Measurements from ENCODE around the gene DNAH2.

DNAH2 gene

DNA sequence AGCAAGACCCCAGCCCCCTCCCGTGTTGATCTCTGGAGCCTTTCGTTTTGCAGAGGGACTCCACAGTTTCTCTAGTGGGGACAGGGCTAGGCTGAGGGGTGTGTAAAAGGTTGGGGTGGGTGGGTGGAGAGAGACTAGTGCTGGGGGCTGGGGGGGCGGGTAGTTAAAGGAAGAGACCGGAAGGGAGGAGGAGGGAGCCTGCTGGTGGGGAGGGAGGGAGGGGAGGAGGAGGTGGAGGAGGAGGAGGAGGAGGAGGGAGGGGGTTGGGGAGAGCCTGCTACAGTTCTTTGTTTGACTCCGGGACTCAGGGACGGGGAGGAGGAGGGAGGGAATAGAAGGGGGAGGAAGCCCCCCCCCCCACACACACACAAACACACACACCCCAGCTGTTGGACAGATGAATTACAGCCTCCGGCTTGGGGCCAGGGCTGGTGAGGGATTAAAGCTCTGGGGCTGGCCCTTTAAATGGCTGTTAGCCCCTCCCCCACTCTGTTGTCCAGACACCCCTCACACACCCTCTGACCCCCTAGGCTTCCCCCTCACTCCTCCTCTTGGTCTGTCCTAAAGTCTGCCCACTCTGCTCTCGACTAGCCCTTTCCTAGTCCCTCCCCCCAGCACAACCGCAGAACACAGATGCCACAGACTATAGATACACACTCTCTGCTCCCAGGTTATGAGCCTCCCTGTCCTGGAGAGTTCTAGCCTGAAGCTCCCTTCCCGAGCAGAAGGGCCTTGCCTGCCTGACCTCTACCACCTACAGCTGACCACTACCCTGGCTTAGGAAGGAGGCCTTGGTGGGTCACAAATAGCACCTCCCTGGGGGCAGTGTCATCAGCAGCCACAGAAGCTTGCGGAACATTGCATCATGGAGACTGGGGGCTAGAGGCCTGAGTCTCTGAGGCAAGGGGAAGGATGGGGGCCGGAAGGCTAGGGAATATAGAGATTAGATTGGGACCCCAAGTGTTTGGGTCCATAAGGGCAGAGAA is 120.8 kb downstream of the DNAH2 start:
- TF ChIP-seq, protein P1, sequence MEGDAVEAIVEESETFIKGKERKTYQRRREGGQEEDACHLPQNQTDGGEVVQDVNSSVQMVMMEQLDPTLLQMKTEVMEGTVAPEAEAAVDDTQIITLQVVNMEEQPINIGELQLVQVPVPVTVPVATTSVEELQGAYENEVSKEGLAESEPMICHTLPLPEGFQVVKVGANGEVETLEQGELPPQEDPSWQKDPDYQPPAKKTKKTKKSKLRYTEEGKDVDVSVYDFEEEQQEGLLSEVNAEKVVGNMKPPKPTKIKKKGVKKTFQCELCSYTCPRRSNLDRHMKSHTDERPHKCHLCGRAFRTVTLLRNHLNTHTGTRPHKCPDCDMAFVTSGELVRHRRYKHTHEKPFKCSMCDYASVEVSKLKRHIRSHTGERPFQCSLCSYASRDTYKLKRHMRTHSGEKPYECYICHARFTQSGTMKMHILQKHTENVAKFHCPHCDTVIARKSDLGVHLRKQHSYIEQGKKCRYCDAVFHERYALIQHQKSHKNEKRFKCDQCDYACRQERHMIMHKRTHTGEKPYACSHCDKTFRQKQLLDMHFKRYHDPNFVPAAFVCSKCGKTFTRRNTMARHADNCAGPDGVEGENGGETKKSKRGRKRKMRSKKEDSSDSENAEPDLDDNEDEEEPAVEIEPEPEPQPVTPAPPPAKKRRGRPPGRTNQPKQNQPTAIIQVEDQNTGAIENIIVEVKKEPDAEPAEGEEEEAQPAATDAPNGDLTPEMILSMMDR (conservative IDR thresholded peaks at IDR 0.05; ENCODE audit: low read length), result no peak
- DNase-seq (ENCODE audit: low read depth), result peak; percentile 78
- H3K4me3 ChIP-seq (ENCODE audit: low read length), result peak overlapping the region; percentile 90

DNA sequence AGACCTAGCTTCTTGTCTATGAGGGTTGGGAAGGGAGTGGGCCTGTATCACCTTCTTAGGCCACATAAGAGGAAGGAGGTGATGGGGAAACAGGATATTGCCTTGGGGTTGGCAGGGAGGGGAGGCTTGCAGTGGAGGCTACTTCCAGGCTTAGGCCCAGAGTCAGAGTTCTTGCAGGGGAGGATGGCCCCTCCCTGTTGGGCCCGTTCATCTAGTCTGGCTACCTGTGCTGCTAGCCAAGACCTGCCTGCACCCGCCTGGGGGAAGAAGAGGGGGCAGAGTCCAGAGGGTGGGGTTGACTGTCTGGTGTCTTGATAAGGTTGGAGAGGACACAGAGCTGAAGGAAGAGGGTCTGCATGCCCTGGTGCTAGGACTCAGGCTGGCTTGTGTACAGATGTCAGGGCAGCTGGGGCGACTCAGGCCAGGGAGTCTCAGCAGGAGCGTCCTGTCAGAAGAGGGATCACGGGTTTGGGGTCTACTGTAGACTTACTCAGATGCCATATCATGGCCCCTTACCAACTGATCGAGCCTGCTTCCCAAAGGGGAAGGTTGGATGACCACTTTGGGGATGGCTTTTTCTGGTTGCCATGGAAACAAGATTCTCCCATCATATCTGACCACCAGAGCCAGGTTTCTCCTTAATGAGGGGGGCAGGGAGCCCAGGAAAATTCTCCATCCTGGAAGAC is 121.8 kb downstream of the DNAH2 start:
- no peak for DNase-seq (ENCODE audit: low read depth)
- TF ChIP-seq, protein P1 (conservative IDR thresholded peaks at IDR 0.05; ENCODE audit: low read length), result no peak
- H3K4me3 ChIP-seq (ENCODE audit: low read length), result peak overlapping the region; percentile 90

DNA sequence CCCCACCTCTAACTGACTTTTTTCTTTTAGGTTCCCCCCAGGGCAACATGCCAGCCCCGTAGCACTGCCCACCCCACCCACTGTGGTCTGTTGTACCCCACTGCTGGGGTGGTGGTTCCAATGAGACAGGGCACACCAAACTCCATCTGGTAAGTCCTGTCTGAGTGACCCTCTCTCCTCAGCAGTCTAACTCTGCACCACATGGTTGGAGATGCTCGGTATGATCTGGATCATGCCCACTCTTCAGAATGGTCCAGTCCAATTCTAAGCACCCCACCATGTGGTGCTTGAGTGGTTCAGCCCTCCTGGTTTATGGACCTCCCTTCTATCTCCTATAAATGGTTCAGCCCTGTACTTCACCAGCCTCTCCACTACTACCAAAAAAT is 122.3 kb downstream of the DNAH2 start:
- DNase-seq (ENCODE audit: low read depth), result peak; percentile 54
- no peak overlapping the region for H3K4me3 ChIP-seq (ENCODE audit: low read length)
- TF ChIP-seq, protein P1 (conservative IDR thresholded peaks at IDR 0.05; ENCODE audit: low read length), result no peak

DNA sequence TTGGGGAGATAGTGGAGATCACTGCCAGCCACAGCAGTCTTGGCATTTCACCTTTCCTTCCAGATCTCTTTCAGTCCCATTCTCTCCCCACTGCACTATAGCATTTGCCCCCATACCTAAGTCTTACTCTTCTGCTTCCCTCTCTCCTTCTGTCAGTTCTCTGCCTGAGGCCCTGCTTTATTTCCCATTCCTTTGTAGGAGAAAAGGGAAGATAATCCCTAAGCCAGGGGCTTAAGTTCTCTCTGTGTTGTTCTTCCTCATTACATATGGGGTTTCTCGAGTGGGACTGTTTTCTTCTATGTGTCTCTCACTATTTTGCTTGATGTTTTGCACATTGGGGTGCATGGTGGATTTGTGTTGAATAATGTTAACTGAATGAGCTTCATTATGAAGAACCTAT is 122.9 kb downstream of the DNAH2 start:
- H3K4me3 ChIP-seq (ENCODE audit: low read length), result no peak overlapping the region
- TF ChIP-seq, protein P1 (conservative IDR thresholded peaks at IDR 0.05; ENCODE audit: low read length), result no peak
- DNase-seq (ENCODE audit: low read depth), result no peak

DNA sequence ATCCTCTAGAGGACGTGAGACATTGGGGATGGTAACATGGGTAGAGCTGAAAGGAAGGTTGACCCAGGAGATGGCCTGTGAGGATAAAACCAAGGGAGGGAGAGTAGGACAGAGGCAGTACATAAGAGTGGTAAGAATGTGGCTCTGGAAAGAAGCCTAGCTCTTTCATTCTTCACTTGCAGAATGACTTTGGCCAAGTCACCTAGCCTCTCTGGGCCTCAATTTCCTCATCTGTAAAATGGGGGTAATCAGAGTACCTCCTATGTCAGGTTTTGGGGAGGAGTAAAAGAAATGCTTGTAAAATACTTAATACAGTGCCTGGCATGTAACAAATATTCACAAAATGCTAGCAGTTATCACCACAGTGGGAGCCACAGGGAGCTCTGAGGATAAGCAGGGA is 123.3 kb downstream of the DNAH2 start:
- H3K4me3 ChIP-seq (ENCODE audit: low read length), result peak overlapping the region; percentile 81; the same call in 1 of the 2 replicates
- no peak for DNase-seq (ENCODE audit: low read depth)
- TF ChIP-seq, protein P1 (conservative IDR thresholded peaks at IDR 0.05; ENCODE audit: low read length), result no peak

DNA sequence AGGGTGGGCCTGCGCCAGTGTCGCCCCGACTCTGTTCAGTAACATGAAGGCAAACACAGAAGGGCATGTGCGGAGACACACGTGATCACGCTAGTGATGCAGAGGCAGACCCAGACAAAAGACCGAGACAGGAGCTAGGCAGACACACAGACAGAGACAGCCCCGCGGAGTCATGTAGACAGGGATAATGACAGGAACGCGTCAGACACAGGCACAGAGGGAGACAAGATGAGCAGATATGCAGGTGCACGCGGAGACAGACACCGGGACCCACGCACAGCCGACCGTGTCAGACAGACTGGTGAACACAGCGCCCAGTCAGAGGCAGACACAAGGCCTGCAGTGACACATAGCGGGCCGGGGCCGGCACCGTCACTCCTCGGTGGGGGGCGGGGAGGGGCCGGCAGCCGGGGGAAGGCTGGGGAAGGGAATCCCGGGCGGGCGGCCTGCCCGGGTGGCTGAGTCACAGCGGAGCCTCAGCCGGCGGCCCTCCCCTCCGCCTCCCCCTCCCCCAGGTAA is 123.9 kb downstream of the DNAH2 start:
- DNase-seq (ENCODE audit: low read depth), result peak; percentile 88
- H3K4me3 ChIP-seq (ENCODE audit: low read length), result peak overlapping the region; percentile 81
- TF ChIP-seq, protein P1 (conservative IDR thresholded peaks at IDR 0.05; ENCODE audit: low read length), result no peak; the same call in 1 of the 2 replicates
